ENCODE measurements around the gene SV2C. TPM values are rescaled to one million over a fixed set of nuclear protein-coding genes. Genes with fewer than 3 reads are reported as not detected.
"Not testable (repeated sequence)": the region's sequence is repeated elsewhere in the genome, so short reads cannot be mapped to it uniquely, and the experiment has no call there.

SV2C gene
- total and polyA plus RNA-seq, 2 donors = 0.05 to 0.27 TPM

DNA sequence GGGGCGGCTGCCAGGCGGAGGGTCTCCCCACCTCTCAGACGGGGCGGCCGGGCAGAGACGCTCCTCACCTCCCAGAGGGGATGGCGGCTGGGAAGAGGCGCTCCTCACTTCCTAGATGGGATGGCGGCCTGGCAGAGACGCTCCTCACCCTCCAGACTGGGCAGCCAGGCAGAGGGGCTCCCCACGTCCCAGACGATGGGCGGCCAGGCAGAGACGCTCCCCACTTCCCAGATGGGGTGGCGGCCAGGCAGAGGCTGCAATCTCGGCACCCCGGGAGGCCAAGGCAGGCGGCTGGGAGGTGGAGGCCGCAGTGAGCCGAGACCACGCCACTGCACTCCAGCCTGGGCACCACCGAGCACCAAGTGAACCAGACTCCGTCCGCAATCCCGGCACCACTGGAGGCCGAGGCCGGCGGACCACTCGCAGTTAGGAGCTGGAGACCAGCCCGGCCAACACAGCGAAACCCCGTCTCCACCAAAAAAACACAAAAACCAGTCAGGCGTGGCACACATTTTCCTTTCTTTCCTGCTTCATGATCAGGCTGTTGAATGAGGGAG, 253.1 kb downstream of the SV2C start:
- WGBS = 95% methylated on average over 33 of the region's 33 CpGs
- not testable (repeated sequence) for H3K27me3 ChIP-seq (ENCODE audit: control insufficient read depth in 2 of 2, insufficient read depth in 1 of 2, low read length in 1 of 2); H3K4me3 ChIP-seq (ENCODE audit: low read length in 2 of 2); H3K36me3 ChIP-seq (ENCODE audit: control insufficient read depth in 2 of 2, insufficient read depth in 2 of 2, low read length in 1 of 2); H3K27ac ChIP-seq (ENCODE audit: low read depth in 1 of 2, low read length in 1 of 2); DNase-seq (ENCODE audit: low read depth in 6 of 9, low spot score in 9 of 9); H3K9me3 ChIP-seq (ENCODE audit: control insufficient read depth in 2 of 2, insufficient read depth in 1 of 2, low read length in 1 of 2)
- peaks cover 4 to 18% of the 10 kb centered on the region in 2 donors for H3K4me1 ChIP-seq (ENCODE audit: control insufficient read depth in 2 of 2, insufficient read depth in 2 of 2, low read length in 2 of 2)

DNA sequence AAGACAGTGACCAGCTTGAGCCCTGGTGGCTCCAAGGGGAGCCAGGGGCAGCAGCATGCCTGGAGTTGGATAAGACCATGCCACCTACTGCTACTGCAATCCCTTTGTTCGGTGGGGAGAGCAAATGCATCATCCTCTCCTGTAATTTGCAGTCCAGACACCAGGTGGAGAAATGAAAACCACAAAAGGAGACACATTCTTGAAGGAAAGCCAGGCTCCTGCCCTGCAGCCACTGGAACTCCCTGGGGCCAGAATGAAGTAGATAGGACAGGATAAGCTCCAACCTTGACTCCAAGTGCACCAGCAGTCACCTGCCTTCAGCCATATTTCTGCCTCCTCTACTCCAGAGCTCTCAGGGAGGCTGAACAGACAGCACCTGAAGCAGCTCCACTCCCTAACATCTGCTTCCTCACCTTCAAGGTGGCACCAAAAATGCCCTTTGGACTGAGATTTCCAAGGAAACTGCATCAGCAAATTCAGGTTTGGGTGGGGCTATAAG, 254.8 kb downstream of the SV2C start:
- Histone ChIP-seq H3K27me3 (ENCODE audit: control insufficient read depth in 2 of 2, insufficient read depth in 1 of 2, low read length in 1 of 2) (no peaks in the 10 kb centered on the region), H3K27ac (ENCODE audit: low read depth in 1 of 2, low read length in 1 of 2) (no peak overlapping the region), H3K4me3 (ENCODE audit: low read length in 2 of 2) (no peak overlapping the region), H3K36me3 (ENCODE audit: control insufficient read depth in 2 of 2, insufficient read depth in 2 of 2, low read length in 1 of 2) (no peaks in the 10 kb centered on the region), H3K4me1 (ENCODE audit: control insufficient read depth in 2 of 2, insufficient read depth in 2 of 2, low read length in 2 of 2) (peaks cover 0 to 16% of the 10 kb centered on the region in 2 donors), H3K9me3 (ENCODE audit: control insufficient read depth in 2 of 2, insufficient read depth in 1 of 2, low read length in 1 of 2) (no peaks in the 10 kb centered on the region)
- peak in 6 of 9 donors; percentile 32 to 80 (median 50) for DNase-seq (ENCODE audit: low read depth in 6 of 9, low spot score in 9 of 9)
- WGBS = 0% methylated on average over 1 of the region's 1 CpG

DNA sequence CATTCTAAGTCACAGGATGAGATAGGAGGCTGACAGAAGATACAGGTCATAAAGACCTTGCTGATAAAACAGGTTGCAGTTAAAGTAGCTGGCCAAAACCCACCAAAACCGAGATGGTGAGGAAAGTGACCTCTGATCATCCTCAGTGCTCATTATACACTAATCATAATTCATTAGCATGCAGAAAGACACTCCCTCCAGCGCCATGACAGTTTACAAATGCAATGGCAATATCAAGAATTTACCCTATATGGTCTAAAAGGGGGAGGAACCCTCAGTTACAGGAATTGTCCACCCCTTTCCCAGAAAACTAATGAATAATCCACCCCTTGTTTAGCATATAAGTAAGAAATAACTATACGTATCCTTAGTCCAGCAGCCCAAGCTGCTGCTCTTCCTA, 256.7 kb downstream of the SV2C start:
- H3K36me3 ChIP-seq (ENCODE audit: control insufficient read depth in 2 of 2, insufficient read depth in 2 of 2, low read length in 1 of 2) = no peaks in the 10 kb centered on the region
- peaks cover 0 to 13% of the 10 kb centered on the region in 2 donors for H3K4me1 ChIP-seq (ENCODE audit: control insufficient read depth in 2 of 2, insufficient read depth in 2 of 2, low read length in 2 of 2)
- H3K27me3 ChIP-seq (ENCODE audit: control insufficient read depth in 2 of 2, insufficient read depth in 1 of 2, low read length in 1 of 2) = no peaks in the 10 kb centered on the region
- H3K27ac ChIP-seq (ENCODE audit: low read depth in 1 of 2, low read length in 1 of 2) = no peak overlapping the region
- whole genome bisulfite sequencing = 98% methylated on average over 3 of the region's 3 CpGs
- DNase-seq (ENCODE audit: low read depth in 6 of 9, low spot score in 9 of 9) = no peak
- no peaks in the 10 kb centered on the region for H3K9me3 ChIP-seq (ENCODE audit: control insufficient read depth in 2 of 2, insufficient read depth in 1 of 2, low read length in 1 of 2)
- no peak overlapping the region for H3K4me3 ChIP-seq (ENCODE audit: low read length in 2 of 2)

DNA sequence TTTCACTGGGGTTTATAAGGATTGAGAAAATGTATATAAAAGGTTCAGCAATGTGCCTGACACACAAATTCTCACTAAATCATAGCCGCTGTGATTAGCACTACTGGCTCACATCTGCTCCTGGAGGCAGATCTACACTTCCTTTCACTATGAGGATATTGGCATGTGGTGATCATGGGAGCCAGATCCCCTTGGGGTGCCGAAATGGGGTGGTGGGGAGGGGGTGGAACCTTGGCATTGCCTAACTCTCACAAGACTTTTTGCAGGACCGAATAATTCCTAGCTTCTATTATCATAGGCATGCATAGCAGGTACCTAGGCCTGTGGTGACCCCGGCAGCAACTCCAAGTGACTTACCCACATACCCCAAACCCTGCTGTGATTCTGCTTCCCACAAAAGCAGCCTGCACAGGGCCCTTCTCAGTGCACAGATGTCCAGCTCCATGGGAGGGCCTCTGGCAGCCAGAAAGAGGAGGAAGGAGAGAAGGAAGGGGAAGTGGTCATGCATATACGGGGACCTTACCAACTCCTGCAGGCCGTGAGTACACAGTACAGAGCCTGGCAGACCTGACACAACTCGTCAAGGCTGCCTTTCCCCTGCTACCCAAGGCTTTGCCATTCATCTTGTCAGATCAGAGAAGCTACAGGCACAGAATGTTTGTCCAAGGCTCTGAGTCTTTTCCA, 258.6 kb downstream of the SV2C start:
- Histone ChIP-seq H3K9me3 (ENCODE audit: control insufficient read depth in 2 of 2, insufficient read depth in 1 of 2, low read length in 1 of 2) (no peaks in the 10 kb centered on the region), H3K4me3 (ENCODE audit: low read length in 2 of 2) (no peak overlapping the region), H3K27ac (ENCODE audit: low read depth in 1 of 2, low read length in 1 of 2) (no peak overlapping the region), H3K27me3 (ENCODE audit: control insufficient read depth in 2 of 2, insufficient read depth in 1 of 2, low read length in 1 of 2) (no peaks in the 10 kb centered on the region), H3K4me1 (ENCODE audit: control insufficient read depth in 2 of 2, insufficient read depth in 2 of 2, low read length in 2 of 2) (peaks cover 0 to 13% of the 10 kb centered on the region in 2 donors), H3K36me3 (ENCODE audit: control insufficient read depth in 2 of 2, insufficient read depth in 2 of 2, low read length in 1 of 2) (no peaks in the 10 kb centered on the region)
- 40% methylated on average over 7 of the region's 7 CpGs for WGBS
- DNase-seq (ENCODE audit: low read depth in 6 of 9, low spot score in 9 of 9) = no peak

DNA sequence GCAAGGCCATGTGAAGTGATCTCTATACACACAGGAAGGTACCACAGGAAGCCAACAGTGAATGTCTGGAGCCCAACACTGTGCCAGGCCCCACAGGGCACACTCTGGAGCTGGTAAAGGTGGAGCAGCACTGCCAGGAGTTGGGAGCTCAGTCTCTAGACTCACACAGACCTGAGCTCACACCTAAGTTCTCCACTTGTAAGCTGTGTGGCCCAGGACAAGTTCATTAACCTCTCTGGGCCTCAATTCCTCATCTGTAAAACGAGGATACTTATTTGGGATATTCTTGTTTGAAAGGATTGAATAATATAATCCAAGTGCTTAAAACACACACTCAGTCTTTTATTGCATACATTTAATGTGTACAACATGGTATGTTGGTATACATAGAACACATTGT, 259.3 kb downstream of the SV2C start:
- no peak for DNase-seq (ENCODE audit: low read depth in 6 of 9, low spot score in 9 of 9)
- 96% methylated on average over 1 of the region's 1 CpG for WGBS
- H3K27ac ChIP-seq (ENCODE audit: low read depth in 1 of 2, low read length in 1 of 2) = no peak overlapping the region
- H3K4me1 ChIP-seq (ENCODE audit: control insufficient read depth in 2 of 2, insufficient read depth in 2 of 2, low read length in 2 of 2) = peaks cover 0 to 13% of the 10 kb centered on the region in 2 donors
- no peaks in the 10 kb centered on the region for H3K9me3 ChIP-seq (ENCODE audit: control insufficient read depth in 2 of 2, insufficient read depth in 1 of 2, low read length in 1 of 2)
- no peaks in the 10 kb centered on the region for H3K27me3 ChIP-seq (ENCODE audit: control insufficient read depth in 2 of 2, insufficient read depth in 1 of 2, low read length in 1 of 2)
- H3K4me3 ChIP-seq (ENCODE audit: low read length in 2 of 2) = no peak overlapping the region
- no peaks in the 10 kb centered on the region for H3K36me3 ChIP-seq (ENCODE audit: control insufficient read depth in 2 of 2, insufficient read depth in 2 of 2, low read length in 1 of 2)

DNA sequence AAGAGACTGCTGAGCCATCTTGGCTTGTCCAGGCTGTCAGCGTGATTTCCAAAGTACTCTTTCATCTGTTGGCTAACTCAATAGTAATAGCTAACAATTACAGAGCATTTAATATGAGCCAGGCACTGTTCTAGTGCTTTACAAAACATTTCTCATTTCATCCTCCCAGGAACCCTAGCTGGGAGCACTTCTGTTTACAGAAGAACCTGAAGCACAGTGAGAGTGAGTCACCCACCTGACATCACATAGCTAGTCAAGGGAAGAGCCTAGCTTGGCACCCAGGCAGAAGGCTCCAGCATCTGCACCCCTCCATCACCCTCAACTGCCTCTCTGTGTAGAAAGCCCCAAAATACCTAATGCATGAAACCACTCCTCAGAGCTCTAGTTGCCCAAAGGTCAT, 262.4 kb downstream of the SV2C start:
- no peak for DNase-seq (ENCODE audit: low read depth in 6 of 9, low spot score in 9 of 9)
- peaks cover 0 to 7% of the 10 kb centered on the region in 2 donors for H3K4me1 ChIP-seq (ENCODE audit: control insufficient read depth in 2 of 2, insufficient read depth in 2 of 2, low read length in 2 of 2)
- no peaks in the 10 kb centered on the region for H3K36me3 ChIP-seq (ENCODE audit: control insufficient read depth in 2 of 2, insufficient read depth in 2 of 2, low read length in 1 of 2)
- no peak overlapping the region for H3K4me3 ChIP-seq (ENCODE audit: low read length in 2 of 2)
- no peaks in the 10 kb centered on the region for H3K27me3 ChIP-seq (ENCODE audit: control insufficient read depth in 2 of 2, insufficient read depth in 1 of 2, low read length in 1 of 2)
- 98% methylated on average over 1 of the region's 1 CpG for WGBS
- H3K9me3 ChIP-seq (ENCODE audit: control insufficient read depth in 2 of 2, insufficient read depth in 1 of 2, low read length in 1 of 2) = no peaks in the 10 kb centered on the region
- H3K27ac ChIP-seq (ENCODE audit: low read depth in 1 of 2, low read length in 1 of 2) = no peak overlapping the region

DNA sequence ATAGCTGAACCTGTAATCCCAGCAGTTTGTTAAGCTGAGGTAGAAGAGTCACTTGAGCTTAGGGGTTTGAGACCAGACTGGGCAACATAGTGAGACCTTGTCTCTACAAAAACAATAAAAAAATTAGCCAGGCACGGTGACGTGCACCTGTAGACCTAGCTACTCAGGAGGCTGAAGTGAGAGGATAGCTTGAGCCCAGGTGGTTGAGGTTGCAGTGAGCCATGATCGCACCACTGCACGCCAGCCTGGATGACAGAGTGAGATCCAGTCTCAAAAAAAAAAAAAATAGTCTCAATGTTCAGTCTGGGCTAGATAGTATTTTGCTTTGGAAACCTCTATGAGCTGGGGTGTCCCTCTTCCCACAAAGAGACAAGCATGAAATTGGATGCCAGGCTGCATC, 268.0 kb downstream of the SV2C start:
- Histone ChIP-seq H3K27me3 (ENCODE audit: control insufficient read depth in 2 of 2, insufficient read depth in 1 of 2, low read length in 1 of 2) (no peaks in the 10 kb centered on the region), H3K4me1 (ENCODE audit: control insufficient read depth in 2 of 2, insufficient read depth in 2 of 2, low read length in 2 of 2) (no peaks in the 10 kb centered on the region), H3K4me3 (ENCODE audit: low read length in 2 of 2) (no peak overlapping the region), H3K9me3 (ENCODE audit: control insufficient read depth in 2 of 2, insufficient read depth in 1 of 2, low read length in 1 of 2) (no peaks in the 10 kb centered on the region), H3K36me3 (ENCODE audit: control insufficient read depth in 2 of 2, insufficient read depth in 2 of 2, low read length in 1 of 2) (no peaks in the 10 kb centered on the region), H3K27ac (ENCODE audit: low read depth in 1 of 2, low read length in 1 of 2) (no peak overlapping the region)
- 72% methylated on average over 4 of the region's 4 CpGs for WGBS
- no peak for DNase-seq (ENCODE audit: low read depth in 6 of 9, low spot score in 9 of 9)

DNA sequence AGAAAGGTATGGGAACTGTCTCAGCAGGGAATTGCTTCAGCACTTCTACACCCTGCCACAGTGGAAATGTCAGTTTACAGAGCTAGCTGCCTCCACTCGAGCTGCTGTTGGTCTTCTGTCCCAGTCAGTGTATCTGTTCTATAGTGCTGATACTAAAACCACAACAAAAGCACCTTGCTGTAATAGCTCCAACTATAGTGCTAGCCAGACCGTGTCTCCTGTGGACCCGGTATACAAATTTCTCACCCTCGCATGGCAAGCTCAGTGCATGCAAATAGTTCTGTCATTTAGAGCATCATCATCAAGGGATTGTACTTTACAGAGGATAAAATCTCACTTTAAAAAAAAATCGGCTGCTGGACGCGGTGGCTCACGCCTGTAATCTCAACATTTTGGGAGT, 268.4 kb downstream of the SV2C start:
- Histone ChIP-seq H3K36me3 (ENCODE audit: control insufficient read depth in 2 of 2, insufficient read depth in 2 of 2, low read length in 1 of 2) (no peaks in the 10 kb centered on the region), H3K27ac (ENCODE audit: low read depth in 1 of 2, low read length in 1 of 2) (no peak overlapping the region), H3K4me1 (ENCODE audit: control insufficient read depth in 2 of 2, insufficient read depth in 2 of 2, low read length in 2 of 2) (no peaks in the 10 kb centered on the region), H3K4me3 (ENCODE audit: low read length in 2 of 2) (no peak overlapping the region), H3K27me3 (ENCODE audit: control insufficient read depth in 2 of 2, insufficient read depth in 1 of 2, low read length in 1 of 2) (no peaks in the 10 kb centered on the region), H3K9me3 (ENCODE audit: control insufficient read depth in 2 of 2, insufficient read depth in 1 of 2, low read length in 1 of 2) (no peaks in the 10 kb centered on the region)
- WGBS = 77% methylated on average over 8 of the region's 8 CpGs
- no peak for DNase-seq (ENCODE audit: low read depth in 6 of 9, low spot score in 9 of 9)

DNA sequence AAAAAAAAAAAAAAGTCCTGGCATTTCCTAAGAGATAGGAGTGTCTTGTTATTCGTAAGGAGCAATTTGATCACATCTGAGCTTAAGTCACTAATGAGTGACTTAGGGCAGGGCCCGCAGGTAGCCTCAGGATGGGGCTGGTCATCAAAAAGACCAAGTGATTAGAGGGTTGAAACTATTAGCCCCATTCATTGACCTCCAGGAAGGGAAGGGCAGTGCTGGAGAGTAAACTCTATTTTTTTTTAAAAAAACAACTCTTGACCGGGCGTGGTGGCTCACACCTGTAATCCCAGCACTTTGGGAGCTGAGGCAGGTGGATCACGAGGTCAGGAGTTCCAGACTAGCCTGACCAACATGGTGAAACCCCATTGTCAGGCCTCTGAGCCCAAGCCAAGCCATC, 273.7 kb downstream of the SV2C start:
- no peaks in the 10 kb centered on the region for H3K27me3 ChIP-seq (ENCODE audit: control insufficient read depth in 2 of 2, insufficient read depth in 1 of 2, low read length in 1 of 2)
- no peak for DNase-seq (ENCODE audit: low read depth in 6 of 9, low spot score in 9 of 9)
- 98% methylated on average over 5 of the region's 5 CpGs for WGBS
- H3K27ac ChIP-seq (ENCODE audit: low read depth in 1 of 2, low read length in 1 of 2) = no peak overlapping the region
- no peaks in the 10 kb centered on the region for H3K4me1 ChIP-seq (ENCODE audit: control insufficient read depth in 2 of 2, insufficient read depth in 2 of 2, low read length in 2 of 2)
- no peaks in the 10 kb centered on the region for H3K9me3 ChIP-seq (ENCODE audit: control insufficient read depth in 2 of 2, insufficient read depth in 1 of 2, low read length in 1 of 2)
- no peak overlapping the region for H3K4me3 ChIP-seq (ENCODE audit: low read length in 2 of 2)
- no peaks in the 10 kb centered on the region for H3K36me3 ChIP-seq (ENCODE audit: control insufficient read depth in 2 of 2, insufficient read depth in 2 of 2, low read length in 1 of 2)
